Subcutaneous abdominal adipose tissue (tissue), 5 donors: ENCODE results near the gene DNPH1.

Experiments
- H3K27ac ChIP-seq: one replicate; pipeline ENCODE4 v1.7.0; 2013; ENCODE audit warnings: low read depth, mild to moderate bottlenecking, inconsistent platforms, low read length, moderate library complexity
- H3K27me3 ChIP-seq, 5 donors: one replicate each; pipeline ENCODE4 v1.7.0; 2013; ENCODE audit warnings: low read length in 5 of 5, inconsistent platforms in 1 of 5; ENCODE audit not compliant: control insufficient read depth in 5 of 5, insufficient read depth in 4 of 5
- H3K36me3 ChIP-seq, 5 donors: one replicate each; pipeline ENCODE4 v1.7.0; 2013; ENCODE audit warnings: low read length in 5 of 5; ENCODE audit not compliant: control insufficient read depth in 5 of 5, insufficient read depth in 5 of 5
- H3K4me1 ChIP-seq, 5 donors: one replicate each; pipeline ENCODE4 v1.7.0; 2013; ENCODE audit warnings: low read length in 5 of 5, mild to moderate bottlenecking in 3 of 5, moderate library complexity in 1 of 5; ENCODE audit not compliant: control insufficient read depth in 5 of 5, insufficient read depth in 5 of 5
- H3K4me3 ChIP-seq, 5 donors: one replicate each; pipeline ENCODE4 v1.7.0; 2013; ENCODE audit warnings: low read length in 5 of 5, low read depth in 1 of 5
- H3K9ac ChIP-seq, 5 donors: one replicate each; pipeline ENCODE4 v1.7.0; 2013; ENCODE audit warnings: low read length in 5 of 5, mild to moderate bottlenecking in 4 of 5, moderate library complexity in 3 of 5
- H3K9me3 ChIP-seq, 5 donors: one replicate each; pipeline ENCODE4 v1.7.0; 2013; ENCODE audit warnings: low read length in 5 of 5; ENCODE audit not compliant: control insufficient read depth in 5 of 5
- donor health status: healthy.
- donor health status: healthy.
- donor health status: healthy.
- donor health status: healthy.
- donor health status: healthy.

The DNPH1 gene

DNA sequence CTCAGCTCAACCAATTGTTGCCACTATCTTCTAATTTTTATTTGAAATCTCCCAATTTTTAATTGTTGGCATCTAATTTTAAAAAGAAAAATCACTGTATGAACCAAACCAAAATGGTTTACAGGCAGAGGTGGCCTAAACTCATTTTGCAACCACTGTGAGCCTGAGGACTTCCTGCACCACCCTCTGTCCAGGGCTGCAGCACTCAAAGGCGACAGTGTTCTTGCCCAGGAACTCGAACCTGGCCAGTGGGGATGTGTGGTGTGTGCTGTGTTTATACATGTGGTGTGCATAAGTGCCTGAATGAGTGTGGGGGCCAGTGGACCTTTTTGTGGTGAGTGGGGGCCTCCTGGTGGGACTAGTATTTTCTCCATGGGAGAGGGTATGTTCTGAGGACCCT, 44.4 kb upstream of the DNPH1 start:
- H3K9me3 ChIP-seq: no peaks in the 10 kb centered on the region
- no peak overlapping the region for H3K9ac ChIP-seq
- no peaks in the 10 kb centered on the region for H3K36me3 ChIP-seq
- no peak overlapping the region for H3K4me3 ChIP-seq
- no peak overlapping the region for H3K27ac ChIP-seq
- peaks cover 9 to 48% (median 36%) of the 10 kb centered on the region in 5 donors for H3K27me3 ChIP-seq
- H3K4me1 ChIP-seq: peaks cover 0 to 28% (median 21%) of the 10 kb centered on the region in 5 donors

GRCh38 chr6:43271944-43272343, 42.7 kb upstream of the DNPH1 start:
- no peaks in the 10 kb centered on the region for H3K9me3 ChIP-seq
- H3K36me3 ChIP-seq: no peaks in the 10 kb centered on the region
- no peak overlapping the region for H3K27ac ChIP-seq
- H3K9ac ChIP-seq: no peak overlapping the region
- peaks cover 2 to 37% (median 28%) of the 10 kb centered on the region in 5 donors for H3K4me1 ChIP-seq
- no peak overlapping the region for H3K4me3 ChIP-seq
- H3K27me3 ChIP-seq: peaks cover 9 to 46% (median 41%) of the 10 kb centered on the region in 5 donors

DNA sequence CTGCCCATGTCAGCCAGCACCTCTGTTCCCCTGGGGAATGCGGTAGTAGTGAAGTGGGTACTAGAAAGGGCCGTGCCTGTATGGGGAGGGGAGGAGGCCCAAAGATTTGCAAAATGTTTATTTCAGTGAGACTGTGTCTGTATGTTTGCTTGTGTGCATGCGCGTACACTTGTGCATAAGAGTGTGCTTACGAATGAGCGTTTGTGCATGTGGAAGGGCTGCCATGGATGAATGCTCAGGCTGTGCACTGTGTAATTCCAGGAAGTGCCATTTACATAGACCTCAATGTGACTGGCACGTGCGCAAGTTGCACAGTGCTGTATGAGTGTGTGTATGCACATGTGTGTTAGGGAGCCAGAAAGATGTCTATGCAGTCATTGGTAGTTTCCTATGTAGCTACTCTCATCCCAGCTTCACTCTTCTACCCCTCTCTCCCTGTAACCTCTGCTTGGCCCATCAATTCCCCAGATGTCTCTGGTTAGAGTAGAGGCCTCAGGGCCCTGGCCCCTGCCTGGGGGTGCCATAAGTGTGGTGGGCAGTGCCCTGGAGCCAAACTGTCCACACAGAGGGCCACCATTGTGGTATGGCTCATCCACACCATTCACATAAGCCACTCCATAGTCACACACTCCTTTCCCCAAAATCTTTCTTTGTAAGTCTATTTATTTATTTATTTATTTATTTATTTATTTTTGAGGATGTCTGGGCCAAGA, 42.0 kb upstream of the DNPH1 start:
- Histone ChIP-seq H3K4me1 (peaks cover 2 to 35% (median 26%) of the 10 kb centered on the region in 5 donors), H3K27ac (no peak overlapping the region), H3K9ac (no peak overlapping the region), H3K36me3 (no peaks in the 10 kb centered on the region), H3K9me3 (no peaks in the 10 kb centered on the region), H3K4me3 (no peak overlapping the region), H3K27me3 (peaks cover 9 to 39% (median 35%) of the 10 kb centered on the region in 5 donors)

DNA sequence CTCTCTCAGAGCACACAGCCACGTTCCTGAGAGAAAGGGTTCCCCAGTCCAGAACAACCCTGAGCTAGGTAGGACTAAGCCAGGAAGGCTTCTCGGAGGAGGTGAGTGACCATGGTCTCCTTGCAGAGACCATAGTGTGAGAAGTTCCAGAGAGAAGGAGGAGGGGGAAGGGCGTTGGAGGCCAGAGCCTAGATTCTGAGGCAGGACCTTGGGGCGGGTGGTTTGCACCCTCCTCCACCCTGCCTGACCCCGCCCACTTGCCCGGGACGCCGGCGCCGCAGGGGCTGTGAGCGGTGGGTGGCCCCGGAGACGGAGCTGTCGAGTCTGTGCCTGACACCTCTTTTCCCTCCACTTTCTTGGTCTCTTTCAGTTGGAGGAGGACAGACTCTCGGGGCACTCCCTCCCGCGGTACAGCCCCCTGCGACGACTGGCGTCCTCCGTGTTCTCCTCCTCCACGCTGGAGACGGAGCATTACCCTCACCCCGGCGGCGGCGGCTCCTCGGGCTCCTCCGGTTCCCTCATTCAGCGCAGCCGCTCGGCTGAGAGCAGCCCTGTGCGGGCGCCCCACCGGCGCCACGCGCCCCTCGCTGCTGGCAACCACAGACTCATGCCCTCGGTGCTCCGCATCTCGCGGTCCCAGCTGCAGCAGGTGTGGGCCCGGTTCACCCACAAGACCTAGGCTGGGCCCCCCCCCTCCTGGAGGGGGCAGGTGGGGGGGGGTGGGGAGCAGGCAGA, 40.2 kb upstream of the DNPH1 start:
- peak overlapping the region in 4 of 5 donors; percentile 22 to 61 (median 42) for H3K4me3 ChIP-seq
- peaks cover 2 to 20% (median 15%) of the 10 kb centered on the region in 5 donors for H3K4me1 ChIP-seq
- H3K27me3 ChIP-seq: peaks cover 4 to 29% (median 23%) of the 10 kb centered on the region in 5 donors
- no peak overlapping the region for H3K27ac ChIP-seq
- no peaks in the 10 kb centered on the region for H3K9me3 ChIP-seq
- peak overlapping the region in 1 of 5 donors; percentile 27 for H3K9ac ChIP-seq
- H3K36me3 ChIP-seq: no peaks in the 10 kb centered on the region

GRCh38 chr6:43268782-43269272, 39.5 kb upstream of the DNPH1 start:
- Histone ChIP-seq H3K4me3 (peak overlapping the region in 4 of 5 donors; percentile 22 to 61 (median 42)), H3K9me3 (no peaks in the 10 kb centered on the region), H3K36me3 (no peaks in the 10 kb centered on the region), H3K27ac (no peak overlapping the region), H3K27me3 (peaks cover 0 to 23% (median 18%) of the 10 kb centered on the region in 5 donors), H3K4me1 (peaks cover 2 to 20% (median 15%) of the 10 kb centered on the region in 5 donors), H3K9ac (no peak overlapping the region)

- H3K4me3 ChIP-seq: no peak overlapping the region
- no peak overlapping the region for H3K27ac ChIP-seq
- peaks cover 2 to 20% (median 15%) of the 10 kb centered on the region in 5 donors for H3K4me1 ChIP-seq
- no peaks in the 10 kb centered on the region for H3K9me3 ChIP-seq
- H3K36me3 ChIP-seq: no peaks in the 10 kb centered on the region
- H3K9ac ChIP-seq: no peak overlapping the region
- peaks cover 0 to 20% (median 15%) of the 10 kb centered on the region in 5 donors for H3K27me3 ChIP-seq
These were observed 39.0 kb upstream of the DNPH1 start for GRCh38 chr6:43268355-43268700.

GRCh38 chr6:43267619-43268354, 38.5 kb upstream of the DNPH1 start:
- Histone ChIP-seq H3K9ac (no peak overlapping the region), H3K27ac (no peak overlapping the region)

DNA sequence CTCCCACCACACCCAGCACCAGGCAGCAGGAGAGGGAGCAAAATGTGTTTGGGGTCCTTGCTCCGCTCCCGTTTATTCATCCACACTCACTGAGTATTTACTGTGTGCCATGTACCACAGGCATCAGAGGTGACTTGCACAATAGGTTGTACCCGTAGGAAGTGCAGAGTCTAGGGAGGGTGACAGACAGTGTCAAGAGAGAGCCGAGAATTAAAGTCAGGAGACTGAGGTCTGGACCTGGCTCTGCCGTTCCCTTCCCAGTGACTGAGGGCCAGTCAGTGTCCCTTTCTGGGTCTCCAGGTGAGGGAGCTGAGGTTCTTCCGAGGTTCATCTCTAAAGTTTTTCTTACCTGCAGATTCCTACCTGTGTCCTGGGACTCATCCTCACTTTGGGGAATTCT, 36.3 kb upstream of the DNPH1 start:
- Histone ChIP-seq H3K4me3 (no peak overlapping the region), H3K27me3 (peaks cover 0 to 18% (median 9%) of the 10 kb centered on the region in 5 donors), H3K27ac (no peak overlapping the region), H3K9me3 (no peaks in the 10 kb centered on the region), H3K4me1 (peaks cover 2 to 20% (median 15%) of the 10 kb centered on the region in 5 donors), H3K36me3 (no peaks in the 10 kb centered on the region), H3K9ac (no peak overlapping the region)

More at GRCh38 chr6:43267619-43268354, 38.5 kb upstream of the DNPH1 start:
- H3K9me3 ChIP-seq: no peaks in the 10 kb centered on the region
- H3K27me3 ChIP-seq: peaks cover 0 to 20% (median 13%) of the 10 kb centered on the region in 5 donors
- H3K4me1 ChIP-seq: peaks cover 2 to 20% (median 15%) of the 10 kb centered on the region in 5 donors
- H3K36me3 ChIP-seq: no peaks in the 10 kb centered on the region
- H3K4me3 ChIP-seq: no peak overlapping the region

GRCh38 chr6:43264599-43265145, 35.4 kb upstream of the DNPH1 start:
- H3K27ac ChIP-seq: no peak overlapping the region
- H3K27me3 ChIP-seq: peaks cover 0 to 11% (median 5%) of the 10 kb centered on the region in 5 donors
- peaks cover 2 to 18% (median 15%) of the 10 kb centered on the region in 5 donors for H3K4me1 ChIP-seq
- no peaks in the 10 kb centered on the region for H3K9me3 ChIP-seq
- no peaks in the 10 kb centered on the region for H3K36me3 ChIP-seq
- no peak overlapping the region for H3K4me3 ChIP-seq
- H3K9ac ChIP-seq: no peak overlapping the region
